Naive B cell (primary cell): ENCODE results near the gene EVA1A. TPM values are rescaled to one million over a fixed set of nuclear protein-coding genes. Genes with fewer than 3 reads are reported as not detected.

ENCODE experiments used
- ATAC-seq, 2 donors: fragments of 150-1000 bp; cut with Tn5 transposase; 2 replicates each; pipeline ENCODE4 v1.10.0; 2021; ENCODE audit warnings: low read depth in 2 of 2, mild to moderate bottlenecking in 2 of 2, moderate library complexity in 2 of 2
- DNase-seq: peaks from one replicate; pipeline ENCODE4 v3.0.0; 2022
- H3K27ac Mint-ChIP-seq, 6 donors: one replicate each; pipeline ENCODE4 v1.8.0; 2020 to 2022; ENCODE audit warnings: mild to moderate bottlenecking in 6 of 6, mixed read lengths in 6 of 6, moderate library complexity in 5 of 6, inconsistent platforms in 2 of 6
- H3K27me3 Mint-ChIP-seq, 3 donors: one replicate each; pipeline ENCODE4 v1.8.0; 2021 to 2022; ENCODE audit warnings: mixed read lengths in 3 of 3, mild to moderate bottlenecking in 1 of 3
- H3K36me3 Mint-ChIP-seq, 2 donors: one replicate each; pipeline ENCODE4 v1.8.0; 2020 to 2022; ENCODE audit warnings: mixed read lengths in 2 of 2, inconsistent platforms in 1 of 2, mild to moderate bottlenecking in 1 of 2
- H3K4me1 Mint-ChIP-seq, 3 donors: one replicate each; pipeline ENCODE4 v1.8.0; 2020 to 2022; ENCODE audit warnings: mixed read lengths in 3 of 3, inconsistent platforms in 1 of 3, mild to moderate bottlenecking in 1 of 3, moderate library complexity in 1 of 3
- H3K4me3 Mint-ChIP-seq, 8 donors: one replicate each; pipeline ENCODE4 v1.8.0; 2020 to 2022; ENCODE audit warnings: mild to moderate bottlenecking in 8 of 8, mixed read lengths in 8 of 8, moderate library complexity in 8 of 8, inconsistent platforms in 2 of 8
- H3K9me3 Mint-ChIP-seq, 7 donors: one replicate each; pipeline ENCODE4 v1.8.0; 2020 to 2022; ENCODE audit warnings: mixed read lengths in 7 of 7, mild to moderate bottlenecking in 5 of 7, inconsistent platforms in 2 of 7, moderate library complexity in 1 of 7
- polyA plus RNA-seq, 6 donors: library from polyadenylated mRNA; unstranded; fragments of 300-500 nt; fragmentation: Illumina TruSeq; gene quantifications; one replicate each; pipeline ENCODE4 v1.2.3, GENCODE V29; 2021; ENCODE audit warnings: low read depth in 6 of 6

The EVA1A gene
- polyA plus RNA-seq, 6 donors from 2014 or later = 0.27 TPM; not detected in 5

- Mint-ChIP-seq H3K27ac (no peak overlapping the region), H3K9me3 (peaks cover 0 to 5% (median 0%) of the 10 kb centered on the region in 7 donors), H3K4me3 (no peak overlapping the region), H3K27me3 (peaks cover 29 to 44% (median 37%) of the 10 kb centered on the region in 3 donors), H3K36me3 (no peaks in the 10 kb centered on the region), H3K4me1 (no peaks in the 10 kb centered on the region)
- DNase-seq = no peak
- ATAC-seq = no peak
These were observed 98.5 kb downstream of the EVA1A start for GRCh38 chr2:75462206-75462605.

GRCh38 chr2:75460630-75461029 lies 100.1 kb downstream of the EVA1A start:
- no peaks in the 10 kb centered on the region for H3K36me3 Mint-ChIP-seq
- H3K4me3 Mint-ChIP-seq = no peak overlapping the region
- ATAC-seq (no peak), DNase-seq (no peak)
- peaks cover 29 to 44% (median 37%) of the 10 kb centered on the region in 3 donors for H3K27me3 Mint-ChIP-seq
- H3K9me3 Mint-ChIP-seq = peaks cover 0 to 5% (median 0%) of the 10 kb centered on the region in 7 donors
- no peak overlapping the region for H3K27ac Mint-ChIP-seq
- no peaks in the 10 kb centered on the region for H3K4me1 Mint-ChIP-seq

- Mint-ChIP-seq H3K9me3 (peaks cover 0 to 5% (median 0%) of the 10 kb centered on the region in 7 donors), H3K4me1 (peaks cover 0 to 1% (median under 1%) of the 10 kb centered on the region in 3 donors), H3K27ac (no peak overlapping the region), H3K36me3 (no peaks in the 10 kb centered on the region), H3K4me3 (no peak overlapping the region), H3K27me3 (peaks cover 29 to 44% (median 38%) of the 10 kb centered on the region in 3 donors)
- DNase-seq (no peak), ATAC-seq (no peak)
These were observed 101.0 kb downstream of the EVA1A start for GRCh38 chr2:75459565-75460310.

GRCh38 chr2:75458201-75458600 lies 102.5 kb downstream of the EVA1A start:
- H3K27me3 Mint-ChIP-seq = peaks cover 24 to 35% (median 35%) of the 10 kb centered on the region in 3 donors
- no peak for ATAC-seq
- H3K9me3 Mint-ChIP-seq = peaks cover 0 to 6% (median 0%) of the 10 kb centered on the region in 7 donors

GRCh38 chr2:75456825-75457224 lies 103.9 kb downstream of the EVA1A start:
- Mint-ChIP-seq H3K9me3 (peaks cover 0 to 6% (median 0%) of the 10 kb centered on the region in 7 donors), H3K27me3 (peaks cover 19 to 31% (median 30%) of the 10 kb centered on the region in 3 donors), H3K4me3 (no peak overlapping the region), H3K4me1 (peaks cover 4 to 8% (median 5%) of the 10 kb centered on the region in 3 donors), H3K36me3 (no peaks in the 10 kb centered on the region), H3K27ac (no peak overlapping the region)
- DNase-seq = no peak
- ATAC-seq = no peak

More at GRCh38 chr2:75458201-75458600, 102.5 kb downstream of the EVA1A start:
- DNase-seq = no peak
- Mint-ChIP-seq H3K27ac (no peak overlapping the region), H3K4me1 (peaks cover 4 to 8% (median 5%) of the 10 kb centered on the region in 3 donors), H3K36me3 (no peaks in the 10 kb centered on the region), H3K4me3 (no peak overlapping the region)

- ATAC-seq = no peak
- H3K27ac Mint-ChIP-seq = no peak overlapping the region
- peaks cover 0 to 6% (median 0%) of the 10 kb centered on the region in 7 donors for H3K9me3 Mint-ChIP-seq
- H3K4me3 Mint-ChIP-seq = no peak overlapping the region
- peaks cover 14 to 25% (median 23%) of the 10 kb centered on the region in 3 donors for H3K27me3 Mint-ChIP-seq
- no peak for DNase-seq
- H3K36me3 Mint-ChIP-seq = no peaks in the 10 kb centered on the region
- H3K4me1 Mint-ChIP-seq = peaks cover 4 to 8% (median 5%) of the 10 kb centered on the region in 3 donors
These were observed 104.6 kb downstream of the EVA1A start for GRCh38 chr2:75456111-75456510.

GRCh38 chr2:75454241-75454620 lies 106.5 kb downstream of the EVA1A start:
- H3K4me1 Mint-ChIP-seq = peaks cover 4 to 8% (median 5%) of the 10 kb centered on the region in 3 donors
- H3K36me3 Mint-ChIP-seq = no peaks in the 10 kb centered on the region
- peaks cover 0 to 7% (median 2%) of the 10 kb centered on the region in 7 donors for H3K9me3 Mint-ChIP-seq
- H3K27ac Mint-ChIP-seq = no peak overlapping the region
- no peak overlapping the region for H3K4me3 Mint-ChIP-seq
- H3K27me3 Mint-ChIP-seq = peaks cover 6 to 13% (median 7%) of the 10 kb centered on the region in 3 donors
- ATAC-seq = no peak
- no peak for DNase-seq

- Mint-ChIP-seq H3K4me3 (no peak overlapping the region), H3K4me1 (peaks cover 4 to 8% (median 5%) of the 10 kb centered on the region in 3 donors), H3K36me3 (no peaks in the 10 kb centered on the region), H3K27me3 (peaks cover 6 to 13% (median 7%) of the 10 kb centered on the region in 3 donors), H3K27ac (no peak overlapping the region), H3K9me3 (peaks cover 0 to 13% (median 7%) of the 10 kb centered on the region in 7 donors)
- DNase-seq (no peak), ATAC-seq (no peak)
These were observed 107.1 kb downstream of the EVA1A start for GRCh38 chr2:75453384-75454240.

GRCh38 chr2:75450068-75450467 lies 110.7 kb downstream of the EVA1A start:
- DNase-seq (no peak), ATAC-seq (no peak)
- no peak overlapping the region for H3K4me3 Mint-ChIP-seq
- peaks cover 4 to 8% (median 5%) of the 10 kb centered on the region in 3 donors for H3K4me1 Mint-ChIP-seq
- H3K36me3 Mint-ChIP-seq = no peaks in the 10 kb centered on the region
- H3K27ac Mint-ChIP-seq = no peak overlapping the region
- H3K27me3 Mint-ChIP-seq = peaks cover 0 to 6% (median 0%) of the 10 kb centered on the region in 3 donors
- H3K9me3 Mint-ChIP-seq = peaks cover 0 to 16% (median 9%) of the 10 kb centered on the region in 7 donors

- no peak for DNase-seq
- Mint-ChIP-seq H3K4me3 (no peak overlapping the region), H3K27me3 (peaks cover 6 to 8% (median 6%) of the 10 kb centered on the region in 3 donors), H3K36me3 (peaks cover 0 to 5% of the 10 kb centered on the region in 2 donors), H3K4me1 (no peaks in the 10 kb centered on the region), H3K9me3 (peaks cover 0 to 16% (median 9%) of the 10 kb centered on the region in 7 donors), H3K27ac (no peak overlapping the region)
- ATAC-seq = no peak
These were observed 113.6 kb downstream of the EVA1A start for GRCh38 chr2:75447176-75447575.

Other genes with a start within 250 kb of the EVA1A start
- 10 to 100 TPM; 17.3 to 46.9 (median 34.3) TPM for gene MRPL19, start 85.8 kb upstream of the EVA1A start, polyA plus RNA-seq
- gene GCFC2, start 150.0 kb upstream of the EVA1A start, polyA plus RNA-seq = 10 to 100 TPM; 24.6 to 37.0 (median 29.9) TPM